Measurements from ENCODE around the gene DIAPH3.

DIAPH3 gene

DNA sequence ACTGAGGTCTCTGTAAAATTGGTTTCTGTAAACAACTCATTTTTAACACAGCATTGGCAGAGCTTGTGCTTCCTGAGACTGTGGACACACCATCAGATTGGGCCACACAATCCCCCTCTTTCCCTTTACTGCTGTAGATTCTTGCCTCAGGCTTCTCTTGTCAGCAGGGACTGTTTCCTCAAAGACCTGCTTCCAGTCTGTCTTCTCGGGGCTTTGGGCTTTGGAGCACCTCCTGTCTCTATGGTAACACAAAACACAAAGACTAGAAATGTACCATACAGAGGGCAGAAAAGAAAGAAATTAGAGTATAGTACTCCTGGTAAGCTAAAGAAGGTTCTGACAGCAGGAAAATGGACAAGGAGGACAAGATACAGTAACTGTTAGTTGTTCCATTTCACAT lies 484.5 kb downstream of the DIAPH3 start:
- TF ChIP-seq, protein P1, sequence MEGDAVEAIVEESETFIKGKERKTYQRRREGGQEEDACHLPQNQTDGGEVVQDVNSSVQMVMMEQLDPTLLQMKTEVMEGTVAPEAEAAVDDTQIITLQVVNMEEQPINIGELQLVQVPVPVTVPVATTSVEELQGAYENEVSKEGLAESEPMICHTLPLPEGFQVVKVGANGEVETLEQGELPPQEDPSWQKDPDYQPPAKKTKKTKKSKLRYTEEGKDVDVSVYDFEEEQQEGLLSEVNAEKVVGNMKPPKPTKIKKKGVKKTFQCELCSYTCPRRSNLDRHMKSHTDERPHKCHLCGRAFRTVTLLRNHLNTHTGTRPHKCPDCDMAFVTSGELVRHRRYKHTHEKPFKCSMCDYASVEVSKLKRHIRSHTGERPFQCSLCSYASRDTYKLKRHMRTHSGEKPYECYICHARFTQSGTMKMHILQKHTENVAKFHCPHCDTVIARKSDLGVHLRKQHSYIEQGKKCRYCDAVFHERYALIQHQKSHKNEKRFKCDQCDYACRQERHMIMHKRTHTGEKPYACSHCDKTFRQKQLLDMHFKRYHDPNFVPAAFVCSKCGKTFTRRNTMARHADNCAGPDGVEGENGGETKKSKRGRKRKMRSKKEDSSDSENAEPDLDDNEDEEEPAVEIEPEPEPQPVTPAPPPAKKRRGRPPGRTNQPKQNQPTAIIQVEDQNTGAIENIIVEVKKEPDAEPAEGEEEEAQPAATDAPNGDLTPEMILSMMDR (IDR thresholded peaks at IDR 0.05; ENCODE audit: borderline replicate concordance, control extremely low read depth, extremely low read depth, insufficient read depth, missing control alignments), result no peak
- in situ Hi-C loops (cut with MboI; ENCODE audit: low sequenced_read_pairs, unreplicated experiment), result loop anchor here (10.0 to 25.0 kb wide), 2 partner anchors 284 to 758 kb away; no protein-coding TSS in a partner anchor
- DNase-seq (ENCODE audit: low spot score), result no peak

DNA sequence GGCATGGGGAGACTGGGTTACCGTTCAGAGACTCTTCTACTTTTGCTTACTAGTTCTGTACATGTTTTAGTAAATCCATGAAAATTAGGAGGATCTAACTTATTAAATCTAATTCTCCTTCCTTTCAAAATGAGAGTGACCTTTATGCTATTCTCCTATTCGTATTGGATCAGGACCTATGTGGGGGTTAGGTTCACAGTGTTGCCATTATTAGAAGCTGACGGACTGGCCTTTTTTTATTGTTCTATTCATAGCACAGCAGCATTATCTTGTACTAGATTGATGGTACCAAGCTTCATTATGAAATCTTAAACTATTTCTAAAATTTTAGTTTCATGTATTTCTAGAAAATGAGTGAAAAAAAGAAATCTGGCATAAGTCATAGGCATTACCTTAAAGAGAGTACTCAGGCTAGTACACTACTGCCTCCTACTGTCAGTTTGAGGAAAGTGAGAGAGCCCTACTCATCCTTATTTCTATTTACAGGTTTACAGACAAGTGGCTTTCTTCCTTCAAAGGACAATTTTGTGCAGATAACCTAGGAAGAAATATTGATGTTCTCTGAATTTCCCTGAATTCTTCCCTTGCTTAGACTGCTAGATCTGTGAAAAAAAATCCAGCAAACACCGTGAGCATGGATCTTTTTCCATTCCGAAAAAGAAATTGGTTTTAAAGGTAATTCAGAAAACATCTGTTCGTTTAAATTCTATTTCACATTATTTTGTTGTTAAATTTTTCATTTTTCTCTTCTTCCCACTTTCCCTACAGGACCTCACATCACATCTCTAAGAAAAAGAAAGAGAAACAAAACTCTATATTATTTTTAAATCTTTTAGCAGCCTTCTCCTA lies 485.5 kb downstream of the DIAPH3 start:
- in situ Hi-C loops (cut with MboI; ENCODE audit: low sequenced_read_pairs, unreplicated experiment), result loop anchor here (10.0 to 25.0 kb wide), 2 partner anchors 283 to 759 kb away; no protein-coding TSS in a partner anchor
- TF ChIP-seq, protein P1 (IDR thresholded peaks at IDR 0.05; ENCODE audit: borderline replicate concordance, control extremely low read depth, extremely low read depth, insufficient read depth, missing control alignments), result peak; percentile 54
- DNase-seq (ENCODE audit: low spot score), result peak; percentile 45

GRCh38 chr13:59677430-59677829 lies 486.3 kb downstream of the DIAPH3 start:
- in situ Hi-C loops (cut with MboI; ENCODE audit: low sequenced_read_pairs, unreplicated experiment), result loop anchor here (10.0 to 25.0 kb wide), 2 partner anchors 283 to 760 kb away; no protein-coding TSS in a partner anchor
- DNase-seq (ENCODE audit: low spot score), result no peak
- TF ChIP-seq, protein P1 (IDR thresholded peaks at IDR 0.05; ENCODE audit: borderline replicate concordance, control extremely low read depth, extremely low read depth, insufficient read depth, missing control alignments), result no peak

GRCh38 chr13:59674616-59675015 lies 489.1 kb downstream of the DIAPH3 start:
- no peak for DNase-seq (ENCODE audit: low spot score)
- in situ Hi-C loops (cut with MboI; ENCODE audit: low sequenced_read_pairs, unreplicated experiment), result loop anchor here (10.0 to 25.0 kb wide), 2 partner anchors 280 to 763 kb away; no protein-coding TSS in a partner anchor
- TF ChIP-seq, protein P1 (IDR thresholded peaks at IDR 0.05; ENCODE audit: borderline replicate concordance, control extremely low read depth, extremely low read depth, insufficient read depth, missing control alignments), result no peak

- DNase-seq (ENCODE audit: low spot score), result no peak
- TF ChIP-seq, protein P1 (IDR thresholded peaks at IDR 0.05; ENCODE audit: borderline replicate concordance, control extremely low read depth, extremely low read depth, insufficient read depth, missing control alignments), result no peak
- in situ Hi-C loops (cut with MboI; ENCODE audit: low sequenced_read_pairs, unreplicated experiment), result loop anchor here (10.0 kb wide), 1 partner anchor 278 kb away; no protein-coding TSS in a partner anchor
Measured at GRCh38 chr13:59673286-59673685, 490.4 kb downstream of the DIAPH3 start.

- TF ChIP-seq, protein P1 (IDR thresholded peaks at IDR 0.05; ENCODE audit: borderline replicate concordance, control extremely low read depth, extremely low read depth, insufficient read depth, missing control alignments), result no peak
- DNase-seq (ENCODE audit: low spot score), result no peak
- in situ Hi-C loops (cut with MboI; ENCODE audit: low sequenced_read_pairs, unreplicated experiment), result loop anchor here (10.0 kb wide), 1 partner anchor 278 kb away; no protein-coding TSS in a partner anchor
Measured at GRCh38 chr13:59672445-59672844, 491.3 kb downstream of the DIAPH3 start.

All from GM13976 (cell line).